HCT116 (cell line): ENCODE data around the gene BMAL1. TPM values are rescaled to one million over a fixed set of nuclear protein-coding genes. Genes with fewer than 3 reads are reported as not detected.

Experiments used
- ATAC-seq: fragments of 200-7000 bp; cut with Tn5 transposase; 2 replicates; pipeline ENCODE4 v1.9.1; 2020; ENCODE audit warnings: mild to moderate bottlenecking, moderate library complexity
- BruUV-seq: library from RNA; stranded (reverse); fragments of 400-500 nt; replicated peaks from 2 replicates; lab custom pipeline; 2021; lab: Mats Ljungman, UMichigan
- CTCF ChIA-PET: fragments of 300-600 bp; sonication (Branson Sonifier 250); formaldehyde crosslinking; loops from one replicate; lab custom pipeline; 2021; ENCODE audit warnings: antibody characterized with exemption; lab: Charles Lee
- POLR2A ChIA-PET: fragments of 300-600, 350-600 bp; sonication (Branson Sonifier 250); formaldehyde crosslinking; loops from one replicate; lab custom pipeline; 2021; ENCODE audit warnings: antibody characterized with exemption; lab: Charles Lee
- RAD21 ChIA-PET, 2 experiments: fragments of 300-600 bp; sonication (Branson Sonifier 250); formaldehyde crosslinking; loops; one replicate each; lab custom pipeline; 2023; ENCODE audit warnings: low total read pairs in 2 of 2; ENCODE audit not compliant: uncharacterized antibody in 2 of 2, unreplicated experiment in 2 of 2, low non-redundant PET in 1 of 2; lab: Charles Lee
- DNase-seq: peaks from one replicate; pipeline ENCODE4 v3.0.0-alpha.2; 2010; ENCODE audit warnings: low read depth, low spot score
- H2AFZ ChIP-seq: fragments of 200-600 bp; shearing (Covaris generic), sonication (generic); 2 replicates; pipeline ENCODE4 v1.6.1; 2017; ENCODE audit warnings: low read depth, mixed run types, mixed read lengths, antibody characterized with exemption, low read length; ENCODE audit not compliant: poor library complexity, severe bottlenecking
- H3K27ac ChIP-seq: 2 replicates; pipeline ENCODE4 v1.5.1; 2012; ENCODE audit warnings: low read depth, low read length
- H3K27me3 ChIP-seq: fragments of 200-600 bp; sonication (generic); 2 replicates; pipeline ENCODE4 v1.6.1; 2016; ENCODE audit warnings: mixed run types, low read length, mixed read lengths; ENCODE audit not compliant: insufficient read depth
- H3K36me3 ChIP-seq, 2 experiments: fragments of 200-500 bp in 1 of 2; fragments of 200-600 bp in 1 of 2; sonication (Bioruptor generic) in 1 of 2; sonication (generic) in 1 of 2; 2 replicates each; pipeline versions ENCODE4 v1.5.1 to v1.6.1; 2014 to 2016; ENCODE audit warnings: low read length in 2 of 2, inconsistent platforms in 1 of 2, mixed read lengths in 1 of 2, mixed run types in 1 of 2; ENCODE audit not compliant: insufficient read depth in 2 of 2, control insufficient read depth in 1 of 2
- H3K4me1 ChIP-seq, 2 experiments: fragments of 200-600 bp in 1 of 2; sonication (generic) in 1 of 2; 2 replicates each; pipeline versions ENCODE4 v1.5.1 to v1.6.1; 2012 to 2017; ENCODE audit warnings: low read length in 2 of 2, inconsistent platforms in 1 of 2, mild to moderate bottlenecking in 1 of 2, mixed read lengths in 1 of 2, mixed run types in 1 of 2, moderate library complexity in 1 of 2; ENCODE audit not compliant: insufficient read depth in 2 of 2, control insufficient read depth in 1 of 2
- H3K4me2 ChIP-seq: fragments of 200-600 bp; sonication (generic); 2 replicates; pipeline ENCODE4 v1.6.1; 2017; ENCODE audit warnings: mixed run types, low read length, mixed read lengths
- H3K4me3 ChIP-seq, 2 experiments: fragments of 200-600 bp in 1 of 2; sonication (generic) in 1 of 2; replicated peaks in 1 of 2; 2 replicates each; pipeline ENCODE4 v1.5.1; 2011 to 2016; ENCODE audit warnings: low read length in 2 of 2, control low read depth in 1 of 2, low read depth in 1 of 2, mild to moderate bottlenecking in 1 of 2, mixed read lengths in 1 of 2, mixed run types in 1 of 2
- H3K79me2 ChIP-seq: fragments of 200-600 bp; sonication (generic); 2 replicates; pipeline ENCODE4 v1.6.1; 2017; ENCODE audit warnings: mild to moderate bottlenecking, mixed run types, low read length, moderate library complexity, mixed read lengths; ENCODE audit not compliant: insufficient read depth
- H3K9ac ChIP-seq: fragments of 200-600 bp; sonication (generic); 2 replicates; pipeline ENCODE4 v1.6.1; 2016; ENCODE audit warnings: low read length, mixed read lengths
- H3K9me2 ChIP-seq: fragments of 200-600 bp; sonication (generic), shearing (Covaris generic); 2 replicates; pipeline ENCODE4 v1.6.1; 2017; ENCODE audit warnings: mixed run types, mild to moderate bottlenecking, moderate library complexity; ENCODE audit not compliant: insufficient read depth
- H3K9me3 ChIP-seq, 2 experiments: fragments of 200-500 bp in 1 of 2; fragments of 200-600 bp in 1 of 2; sonication (Bioruptor generic) in 1 of 2; sonication (generic) in 1 of 2; 2 replicates each; pipeline ENCODE4 v1.6.1; 2014 to 2017; ENCODE audit warnings: low read length in 2 of 2, mixed read lengths in 2 of 2, inconsistent platforms in 1 of 2, low read depth in 1 of 2, mild to moderate bottlenecking in 1 of 2, mixed run types in 1 of 2, moderate library complexity in 1 of 2; ENCODE audit not compliant: control insufficient read depth in 1 of 2, insufficient read depth in 1 of 2
- H4K20me1 ChIP-seq: fragments of 200-600 bp; sonication (generic), shearing (Covaris generic); 2 replicates; pipeline ENCODE4 v1.6.1; 2017; ENCODE audit warnings: mixed run types, mild to moderate bottlenecking, moderate library complexity; ENCODE audit not compliant: insufficient read depth
- CBX3 ChIP-seq: IDR thresholded peaks from 2 replicates; pipeline ENCODE4 v1.6.1; 2012; ENCODE audit warnings: low read depth
- CEBPB ChIP-seq: IDR thresholded peaks from 2 replicates; pipeline ENCODE4 v1.6.1; 2012; ENCODE audit warnings: low read depth
- CTCF ChIP-seq, 3 experiments: fragments of 200-600 bp in 1 of 3; sonication (generic) in 1 of 3; IDR thresholded peaks in 2 of 3; conservative IDR thresholded peaks in 1 of 3; 2 replicates each; pipeline ENCODE4 v1.5.1; 2012 to 2017; ENCODE audit warnings: low read depth in 2 of 3, low read length in 2 of 3, antibody characterized with exemption in 1 of 3, borderline replicate concordance in 1 of 3, control low read depth in 1 of 3, mild to moderate bottlenecking in 1 of 3, mixed read lengths in 1 of 3, mixed run types in 1 of 3, moderate library complexity in 1 of 3; ENCODE audit not compliant: insufficient read depth in 1 of 3
- ELF1 ChIP-seq: IDR thresholded peaks from 2 replicates; pipeline ENCODE4 v1.6.1; 2012; ENCODE audit warnings: low read depth, borderline replicate concordance
- EZH2 ChIP-seq: fragments of 200-600 bp; sonication (generic); IDR thresholded peaks from 2 replicates; pipeline ENCODE4 v1.6.1; 2017; ENCODE audit warnings: antibody characterized with exemption, mixed run types
- EZH2phosphoT487 ChIP-seq: fragments of 200-600 bp; IDR thresholded peaks from 2 replicates; pipeline ENCODE4 v1.6.1; 2018; ENCODE audit warnings: antibody characterized with exemption, borderline replicate concordance
- FOSL1 ChIP-seq: IDR thresholded peaks from 2 replicates; pipeline ENCODE4 v1.6.1; 2012; ENCODE audit warnings: low read depth
- JUND ChIP-seq: IDR thresholded peaks from 2 replicates; pipeline ENCODE4 v1.6.1; 2012
- MAX ChIP-seq: IDR thresholded peaks from 2 replicates; pipeline ENCODE4 v1.6.1; 2012
- POLR2A ChIP-seq: IDR thresholded peaks from 2 replicates; pipeline ENCODE4 v1.7.0; 2011; ENCODE audit warnings: borderline replicate concordance; ENCODE audit not compliant: insufficient read depth, insufficient read length; ENCODE audit errors: extremely low read depth
- POLR2AphosphoS5 ChIP-seq: IDR thresholded peaks from 2 replicates; pipeline ENCODE4 v1.6.1; 2011; ENCODE audit warnings: mild to moderate bottlenecking, low read depth, low read length, moderate library complexity
- RAD21 ChIP-seq: IDR thresholded peaks from 2 replicates; pipeline ENCODE4 v1.6.1; 2012; ENCODE audit warnings: low read depth, mild to moderate bottlenecking
- REST ChIP-seq: IDR thresholded peaks from 2 replicates; pipeline ENCODE4 v1.6.1; 2012; ENCODE audit warnings: low read depth
- SP1 ChIP-seq: IDR thresholded peaks from 2 replicates; pipeline ENCODE4 v1.6.1; 2012; ENCODE audit warnings: low read depth
- SRF ChIP-seq: IDR thresholded peaks from 2 replicates; pipeline ENCODE4 v1.6.1; 2012; ENCODE audit warnings: low read depth
- YY1 ChIP-seq: IDR thresholded peaks from 2 replicates; pipeline ENCODE4 v1.6.1; 2011; ENCODE audit warnings: low read length, low read depth, moderate library complexity, mild to moderate bottlenecking; ENCODE audit not compliant: insufficient replicate concordance; ENCODE audit errors: extremely low read depth
- ZBTB33 ChIP-seq: IDR thresholded peaks from 2 replicates; pipeline ENCODE4 v1.6.1; 2011; ENCODE audit warnings: mild to moderate bottlenecking, low read length, moderate library complexity; ENCODE audit not compliant: insufficient replicate concordance; ENCODE audit errors: extremely low read depth
- ZNF274 ChIP-seq: fragments of 200-500 bp; sonication (Bioruptor generic); IDR thresholded peaks from 2 replicates; pipeline ENCODE4 v1.6.1; 2014; ENCODE audit warnings: mild to moderate bottlenecking, low read depth, low read length, inconsistent platforms
- intact Hi-C: fragments of 100-400 bp; cut with micrococcal nuclease; formaldehyde crosslinking; loops from 2 replicates; pipeline ENCODE4 v1.10.0; 2022
- total RNA-seq: library from RNA; stranded (reverse); gene quantifications from one replicate; pipeline ENCODE4 v1.2.1, GENCODE V29; 2021; ENCODE audit not compliant: unreplicated experiment

The BMAL1 gene
- total RNA-seq, 1 experiment from 2014 or later: 17.6 TPM

- POLR2A ChIA-PET: no interaction called here
Observed at GRCh38 chr11:13249177-13249576, 28.4 kb upstream of the BMAL1 start.

More at GRCh38 chr11:13249177-13249576, 28.4 kb upstream of the BMAL1 start:
- ChIA-PET CTCF (interaction anchor here (1.5 to 2.1 kb wide), 2 partner anchors 11 to 13 kb away, joined by 4 to 5 read pairs; no protein-coding TSS in a partner anchor), RAD21 (interaction anchor here in 1 of 2 experiments (0.8 kb wide), 1 partner anchor 39 kb away, joined by 3 read pairs; no protein-coding TSS in a partner anchor)
- H3K4me1 ChIP-seq: no peaks in the 10 kb centered on the region
- H3K79me2 ChIP-seq: no peaks in the 10 kb centered on the region
- no TSS peak for BruUV-seq
- H3K4me2 ChIP-seq: no peak overlapping the region
- no peaks in the 10 kb centered on the region for H4K20me1 ChIP-seq
- no peak for DNase-seq
- ATAC-seq: no peak
- no peaks in the 10 kb centered on the region for H3K9me2 ChIP-seq
- TF ChIP-seq REST (no peak), ZNF274 (no peak), CBX3 (no peak), POLR2AphosphoS5 (no peak), CEBPB (no peak), EZH2phosphoT487 (no peak), ELF1 (no peak), YY1 (no peak), SP1 (no peak), RAD21 (no peak), EZH2 (no peak), POLR2A (no peak), CTCF (IDR thresholded peaks at IDR 0.05 in 2 of 3, conservative IDR thresholded peaks at IDR 0.05 in 1 of 3; ENCODE audit: borderline replicate concordance in 1 of 3, insufficient read depth in 1 of 3, low read depth in 2 of 3, low read length in 2 of 3) (no peak), ZBTB33 (no peak), JUND (no peak), SRF (no peak), MAX (no peak), FOSL1 (no peak)
- H3K27ac ChIP-seq: no peak overlapping the region
- H3K9ac ChIP-seq: no peak overlapping the region
- H3K36me3 ChIP-seq: no peaks in the 10 kb centered on the region
- H3K9me3 ChIP-seq: no peaks in the 10 kb centered on the region
- intact Hi-C loops: no loop called here
- H2AFZ ChIP-seq: no peak overlapping the region
- H3K4me3 ChIP-seq: no peak overlapping the region
- H3K27me3 ChIP-seq: no peaks in the 10 kb centered on the region
